Astrocyte of the spinal cord (primary cell): ENCODE measurements around the gene HUS1.

Source experiments
- DNase-seq: peaks from one replicate; pipeline ENCODE4 v3.0.0; 2011; ENCODE audit warnings: low read depth, low spot score
- H3K4me3 ChIP-seq: 2 replicates; pipeline ENCODE4 v1.5.1; 2011; ENCODE audit warnings: low read depth, mild to moderate bottlenecking, low read length, moderate library complexity
- CTCF ChIP-seq: IDR thresholded peaks from 2 replicates; pipeline ENCODE4 v1.5.1; 2012; ENCODE audit warnings: low read depth, mild to moderate bottlenecking, low read length, inconsistent platforms
- in situ Hi-C: cut with HindIII; loops from 2 replicates; pipeline ENCODE4 v1.10.0; 2017; ENCODE audit warnings: low sequenced_read_pairs

Gene HUS1

GRCh38 chr7:47954231-47954911 is 25.0 kb downstream of the HUS1 start:
- peak; percentile 92 for DNase-seq
- TF ChIP-seq CTCF: no peak
- no peak overlapping the region for H3K4me3 ChIP-seq
- in situ Hi-C loops: no loop called here

DNA sequence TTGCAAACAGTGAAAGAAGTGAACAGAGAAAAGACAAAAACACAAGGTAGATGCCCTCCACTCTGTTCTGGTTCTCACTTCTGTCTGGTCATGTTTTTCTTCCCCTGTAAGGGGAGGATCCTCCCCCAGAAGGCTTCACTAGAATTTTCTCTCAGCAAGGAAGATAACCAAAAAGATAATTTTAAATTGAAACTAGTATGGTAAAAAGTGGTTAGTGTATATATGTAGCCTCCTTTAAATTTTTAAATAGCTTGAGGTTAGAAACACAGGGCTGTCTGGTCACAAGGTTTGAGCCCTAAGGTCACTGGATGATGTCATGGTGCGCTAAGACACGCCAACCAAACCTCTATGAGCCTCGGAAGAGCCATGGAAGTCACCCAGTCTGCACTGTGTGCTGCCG is 25.6 kb downstream of the HUS1 start:
- DNase-seq: no peak
- TF ChIP-seq CTCF: no peak
- H3K4me3 ChIP-seq: no peak overlapping the region
- in situ Hi-C loops: no loop called here

DNA sequence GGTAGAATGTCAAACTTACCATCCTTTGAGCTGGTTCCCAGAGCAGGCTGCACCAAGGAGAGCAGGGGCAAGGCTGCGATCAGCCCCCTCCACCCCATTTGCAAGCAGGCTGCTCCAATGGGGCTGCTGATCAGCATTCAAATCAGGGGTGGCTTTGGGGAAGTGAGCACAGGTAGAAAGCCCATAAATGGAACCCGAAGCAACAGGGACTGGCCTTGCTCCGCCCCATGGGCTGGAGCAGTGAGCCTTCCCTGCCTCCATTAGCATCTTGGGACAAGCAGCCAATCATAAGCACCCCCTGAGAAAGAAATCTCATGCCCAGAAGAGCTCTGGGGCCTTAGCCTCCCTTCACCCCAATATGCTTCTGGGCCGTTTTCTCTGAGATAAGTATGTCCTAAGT is 27.2 kb downstream of the HUS1 start:
- in situ Hi-C loops: no loop called here
- H3K4me3 ChIP-seq: no peak overlapping the region
- no peak for DNase-seq
- TF ChIP-seq CTCF: no peak

DNA sequence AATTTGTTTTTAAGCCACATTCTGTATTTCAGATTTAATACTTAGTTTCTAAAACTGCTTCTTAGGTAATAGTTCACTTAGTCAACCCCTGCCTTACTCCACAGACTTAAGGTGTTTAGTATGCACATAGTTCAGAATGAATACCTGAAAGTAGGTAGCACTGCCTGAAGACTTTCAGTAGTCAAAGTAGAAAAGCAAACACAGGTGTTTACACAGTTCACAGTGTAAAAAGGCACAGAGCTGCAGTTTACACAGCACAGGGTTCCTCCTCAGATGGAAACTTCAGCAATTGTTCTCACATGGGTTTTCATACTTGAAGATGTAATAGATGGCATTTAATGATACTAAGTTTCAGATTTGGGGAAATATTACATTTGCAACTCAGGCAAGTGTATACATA is 28.0 kb downstream of the HUS1 start:
- in situ Hi-C loops: no loop called here
- H3K4me3 ChIP-seq: no peak overlapping the region
- no peak for TF ChIP-seq CTCF
- DNase-seq: no peak

- no peak for DNase-seq
- no peak for TF ChIP-seq CTCF
- no peak overlapping the region for H3K4me3 ChIP-seq
- in situ Hi-C loops: no loop called here
Observed at GRCh38 chr7:47950714-47951113, 28.7 kb downstream of the HUS1 start.

- TF ChIP-seq CTCF: no peak
- DNase-seq: no peak
- H3K4me3 ChIP-seq: no peak overlapping the region
- in situ Hi-C loops: no loop called here
Observed at GRCh38 chr7:47949703-47950102, 29.7 kb downstream of the HUS1 start.
